Progenitor cell of endocrine pancreas (in vitro differentiated cells): ENCODE results near the gene SLC23A1. TPM values are rescaled to one million over a fixed set of nuclear protein-coding genes. Genes with fewer than 3 reads are reported as not detected.
A peak's percentile ranks its signal among the peaks of the same experiment; 100 is the strongest.

Experiments
- DNase-seq: peaks from one replicate; pipeline ENCODE4 v3.0.0; 2021; ENCODE audit warnings: low spot score; ENCODE audit not compliant: unreplicated experiment
- H3K27ac Mint-ChIP-seq: 2 replicates; pipeline ENCODE4 v1.8.0; 2021; ENCODE audit warnings: mild to moderate bottlenecking, moderate library complexity, mixed read lengths
- H3K27me3 Mint-ChIP-seq: 2 replicates; pipeline ENCODE4 v1.8.0; 2021; ENCODE audit warnings: mixed read lengths
- H3K36me3 Mint-ChIP-seq: 2 replicates; pipeline ENCODE4 v1.8.0; 2022; ENCODE audit warnings: mixed read lengths; ENCODE audit not compliant: insufficient read depth
- H3K4me1 Mint-ChIP-seq: 2 replicates; pipeline ENCODE4 v1.8.0; 2021; ENCODE audit warnings: low read depth, mixed read lengths
- H3K4me3 Mint-ChIP-seq: 2 replicates; pipeline ENCODE4 v1.8.0; 2021; ENCODE audit warnings: low read depth, mild to moderate bottlenecking, moderate library complexity, mixed read lengths
- H3K9me3 Mint-ChIP-seq: 2 replicates; pipeline ENCODE4 v1.8.0; 2021; ENCODE audit warnings: low read depth, mixed read lengths
- total RNA-seq: library from RNA; stranded (reverse); gene quantifications from 2 replicates; pipeline ENCODE4 v1.2.1, GENCODE V29; 2021
- TF ChIP-seq, protein P1 (sequence below): fragments of 200-600 bp; sonication (generic); IDR thresholded peaks from one replicate; pipeline ENCODE4 v1.5.0; 2021; ENCODE audit warnings: antibody characterized with exemption, mild to moderate bottlenecking; ENCODE audit not compliant: unreplicated experiment

Gene SLC23A1
- total RNA-seq, 1 donor from 2014 or later: 0.48 TPM

DNA sequence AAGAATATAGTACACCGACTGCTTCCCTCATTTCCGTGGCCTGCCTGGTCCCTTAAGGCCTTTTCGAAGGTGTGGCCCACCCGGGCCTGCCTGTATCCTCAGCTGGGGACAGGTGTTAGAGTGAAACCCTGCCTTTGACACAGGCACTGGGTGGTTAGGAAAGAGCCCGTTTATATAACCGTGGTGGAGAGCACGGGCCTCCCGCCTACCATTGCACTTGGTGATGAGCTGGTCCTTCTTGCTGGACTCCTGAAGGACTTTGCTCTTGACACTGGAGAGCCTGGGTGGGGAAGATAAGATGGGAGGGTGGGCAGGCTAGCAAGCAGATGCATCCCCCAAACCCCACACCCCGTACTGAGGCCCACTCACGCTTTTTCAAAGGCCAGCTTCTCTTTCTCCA, 18.4 kb upstream of the SLC23A1 start:
- Mint-ChIP-seq H3K27me3 (no peaks in the 10 kb centered on the region), H3K27ac (no peak overlapping the region), H3K36me3 (peaks cover 2% of the 10 kb centered on the region), H3K4me1 (peaks cover 13% of the 10 kb centered on the region), H3K9me3 (no peaks in the 10 kb centered on the region), H3K4me3 (peak overlapping the region; percentile 29)
- DNase-seq: no peak
- TF ChIP-seq, protein P1, sequence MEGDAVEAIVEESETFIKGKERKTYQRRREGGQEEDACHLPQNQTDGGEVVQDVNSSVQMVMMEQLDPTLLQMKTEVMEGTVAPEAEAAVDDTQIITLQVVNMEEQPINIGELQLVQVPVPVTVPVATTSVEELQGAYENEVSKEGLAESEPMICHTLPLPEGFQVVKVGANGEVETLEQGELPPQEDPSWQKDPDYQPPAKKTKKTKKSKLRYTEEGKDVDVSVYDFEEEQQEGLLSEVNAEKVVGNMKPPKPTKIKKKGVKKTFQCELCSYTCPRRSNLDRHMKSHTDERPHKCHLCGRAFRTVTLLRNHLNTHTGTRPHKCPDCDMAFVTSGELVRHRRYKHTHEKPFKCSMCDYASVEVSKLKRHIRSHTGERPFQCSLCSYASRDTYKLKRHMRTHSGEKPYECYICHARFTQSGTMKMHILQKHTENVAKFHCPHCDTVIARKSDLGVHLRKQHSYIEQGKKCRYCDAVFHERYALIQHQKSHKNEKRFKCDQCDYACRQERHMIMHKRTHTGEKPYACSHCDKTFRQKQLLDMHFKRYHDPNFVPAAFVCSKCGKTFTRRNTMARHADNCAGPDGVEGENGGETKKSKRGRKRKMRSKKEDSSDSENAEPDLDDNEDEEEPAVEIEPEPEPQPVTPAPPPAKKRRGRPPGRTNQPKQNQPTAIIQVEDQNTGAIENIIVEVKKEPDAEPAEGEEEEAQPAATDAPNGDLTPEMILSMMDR: no peak

DNA sequence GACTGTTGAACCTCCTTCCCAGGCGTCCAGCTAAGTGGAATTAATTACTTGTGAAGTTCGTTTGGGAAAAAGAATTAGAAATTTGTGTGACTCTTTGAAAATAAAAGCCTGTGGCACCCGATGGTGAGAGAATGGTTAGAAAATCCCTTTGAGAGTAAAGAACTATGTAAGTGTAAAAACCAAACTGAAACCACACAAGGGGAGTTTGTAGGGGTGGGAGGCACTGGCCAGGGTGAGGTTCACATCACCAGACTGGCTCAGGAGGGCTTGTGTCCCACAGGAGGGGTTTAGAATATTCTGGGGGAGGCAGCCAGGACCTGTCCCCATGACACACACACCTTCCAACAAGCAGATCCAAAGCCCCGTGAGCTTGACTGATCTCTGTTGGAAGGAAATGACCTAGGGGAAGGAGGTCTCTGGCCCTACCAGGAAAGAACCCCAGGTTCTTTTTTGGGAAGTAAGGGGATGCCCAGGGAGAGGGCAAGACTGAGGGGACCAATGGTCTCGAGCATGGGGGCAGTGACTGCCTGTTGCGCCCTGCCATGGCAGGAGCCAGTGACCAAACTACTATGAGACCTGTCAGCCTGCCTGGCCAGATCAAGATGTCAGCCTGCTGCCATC, 16.5 kb upstream of the SLC23A1 start:
- Mint-ChIP-seq H3K9me3 (no peaks in the 10 kb centered on the region), H3K4me3 (no peak overlapping the region), H3K36me3 (peaks cover 2% of the 10 kb centered on the region), H3K4me1 (peaks cover 13% of the 10 kb centered on the region), H3K27ac (no peak overlapping the region), H3K27me3 (peaks cover 11% of the 10 kb centered on the region)
- DNase-seq: no peak
- TF ChIP-seq, protein P1: no peak

DNA sequence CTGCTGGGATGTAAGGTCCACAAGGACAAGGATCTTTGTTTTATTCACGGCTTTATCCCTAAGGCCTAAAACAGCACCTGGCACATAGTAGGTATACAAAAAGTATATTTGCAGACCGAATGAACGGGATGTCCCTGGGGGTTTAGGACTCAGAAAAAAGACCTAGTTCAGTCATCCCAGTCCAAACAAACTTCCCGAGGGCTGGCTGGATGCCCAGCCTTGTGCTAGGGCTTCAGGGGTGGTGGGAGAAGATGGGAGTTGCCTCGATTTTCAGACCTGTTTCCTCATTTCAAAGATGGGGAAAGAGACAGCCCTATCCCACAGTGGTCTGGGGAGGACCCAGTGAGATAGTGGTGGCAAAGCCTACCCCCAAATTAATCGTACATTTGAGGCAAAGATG, 14.8 kb upstream of the SLC23A1 start:
- H3K4me1 Mint-ChIP-seq: peaks cover 4% of the 10 kb centered on the region
- no peaks in the 10 kb centered on the region for H3K9me3 Mint-ChIP-seq
- DNase-seq: no peak
- no peak overlapping the region for H3K27ac Mint-ChIP-seq
- H3K27me3 Mint-ChIP-seq: peaks cover 21% of the 10 kb centered on the region
- peaks cover 2% of the 10 kb centered on the region for H3K36me3 Mint-ChIP-seq
- no peak overlapping the region for H3K4me3 Mint-ChIP-seq
- TF ChIP-seq, protein P1: no peak

DNA sequence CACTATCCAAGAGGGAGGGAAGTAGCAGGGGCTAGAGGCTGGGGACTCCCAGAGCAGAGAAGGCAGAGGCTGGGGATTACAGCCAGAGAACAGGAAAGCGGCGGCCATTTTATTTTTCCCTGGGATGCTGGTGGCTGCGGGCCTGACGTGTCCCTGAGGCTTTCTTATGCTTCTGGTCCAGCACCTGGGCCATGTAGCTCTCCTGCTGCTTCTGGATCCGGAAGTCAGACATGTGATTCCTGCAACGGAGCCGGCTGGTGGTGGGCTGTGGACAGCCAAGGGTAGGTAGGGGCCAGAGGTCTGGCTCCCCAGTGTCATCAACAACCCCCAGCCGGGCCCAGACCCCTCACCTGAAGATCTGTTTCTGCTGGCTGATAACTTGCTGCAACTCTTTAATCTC, 13.6 kb upstream of the SLC23A1 start:
- DNase-seq: no peak

DNA sequence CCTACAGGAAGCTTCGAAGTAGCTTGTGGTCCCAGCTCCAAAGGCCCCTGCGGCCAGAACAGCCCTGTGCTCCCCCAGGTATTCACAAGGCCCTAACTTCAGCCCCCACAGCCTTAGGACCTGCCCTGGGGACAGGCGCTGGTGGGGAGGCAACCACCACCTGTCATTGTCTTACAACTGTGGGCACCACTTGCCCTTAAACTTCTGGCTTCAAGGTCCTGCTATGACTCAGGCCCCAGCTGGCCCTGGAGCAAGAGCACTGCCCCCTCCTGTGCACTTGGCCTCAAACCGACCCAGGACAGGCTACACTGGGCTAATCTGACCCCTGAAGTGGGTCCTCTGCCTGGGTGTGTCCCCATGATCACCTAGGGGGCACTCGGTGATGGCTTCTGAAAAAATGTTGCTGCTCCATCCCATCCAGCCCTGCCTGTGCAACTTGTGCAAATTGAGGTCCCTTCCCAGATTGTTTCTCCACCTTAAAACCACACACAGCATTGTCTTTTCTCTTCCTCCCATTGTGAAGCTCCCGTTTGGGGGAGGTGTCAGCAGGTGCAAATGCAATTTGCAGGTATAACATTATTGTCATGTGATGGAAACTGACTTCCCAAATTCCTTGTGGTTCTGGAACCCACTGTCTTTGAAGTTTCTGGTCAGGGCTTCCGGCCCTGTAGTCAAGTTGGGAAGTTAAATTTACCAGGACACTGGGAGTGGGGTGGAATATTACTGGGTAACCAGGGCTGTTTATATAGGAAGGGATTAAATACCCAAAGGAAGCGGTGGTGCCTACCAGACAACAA, 12.9 kb upstream of the SLC23A1 start:
- no peak for DNase-seq
- H3K27ac Mint-ChIP-seq: no peak overlapping the region

More for the DNA sequence above, 13.6 kb upstream of the SLC23A1 start:
- Mint-ChIP-seq H3K27me3 (peaks cover 27% of the 10 kb centered on the region), H3K36me3 (peaks cover 2% of the 10 kb centered on the region), H3K27ac (no peak overlapping the region), H3K4me1 (peaks cover 2% of the 10 kb centered on the region), H3K4me3 (no peak overlapping the region), H3K9me3 (no peaks in the 10 kb centered on the region)
- TF ChIP-seq, protein P1: no peak

More for the DNA sequence above, 12.9 kb upstream of the SLC23A1 start:
- TF ChIP-seq, protein P1: no peak
- H3K4me1 Mint-ChIP-seq: peaks cover 2% of the 10 kb centered on the region
- H3K27me3 Mint-ChIP-seq: peaks cover 34% of the 10 kb centered on the region
- H3K4me3 Mint-ChIP-seq: no peak overlapping the region
- H3K36me3 Mint-ChIP-seq: no peaks in the 10 kb centered on the region
- no peaks in the 10 kb centered on the region for H3K9me3 Mint-ChIP-seq
